GM12878 (cell line): ENCODE results near the gene PLPP7. TPM values are rescaled to one million over a fixed set of nuclear protein-coding genes. Genes with fewer than 3 reads are reported as not detected.

Source experiments
- ATAC-seq: fragments of 200-7000 bp; cut with Tn5 transposase; 3 replicates; pipeline ENCODE4 v1.9.1; 2020; ENCODE audit warnings: mild to moderate bottlenecking, moderate library complexity
- BruUV-seq: library from RNA; stranded (reverse); fragments of 400-500 nt; replicated peaks from 2 replicates; lab custom pipeline; 2021; lab: Mats Ljungman, UMichigan
- CTCF ChIA-PET: fragments of 300-600 bp; sonication (Branson Sonifier 250); formaldehyde crosslinking; extraction: SDS; loops from one replicate; lab custom pipeline; 2021; ENCODE audit warnings: inconsistent platforms; lab: Yijun Ruan, JAX
- POLR2A ChIA-PET: fragments of 350-600 bp; formaldehyde crosslinking; extraction: SDS; loops from one replicate; lab custom pipeline; 2021; ENCODE audit warnings: inconsistent platforms; lab: Charles Lee
- RAD21 ChIA-PET: fragments of 300-600 bp; sonication (Branson Sonifier 250); formaldehyde crosslinking; loops from one replicate; lab custom pipeline; 2023; ENCODE audit warnings: antibody characterized with exemption; ENCODE audit not compliant: unreplicated experiment; lab: Charles Lee
- SMC1A ChIA-PET: fragments of 300-600 bp; sonication (Branson Sonifier 250); formaldehyde crosslinking; loops from one replicate; lab custom pipeline; 2023; ENCODE audit not compliant: unreplicated experiment, uncharacterized antibody; lab: Charles Lee
- DNase-seq: peaks from one replicate; pipeline ENCODE4 v3.0.0-alpha.2; 2011; ENCODE audit warnings: low read depth, low spot score
- FAIRE-seq: peaks from 3 replicates; lab custom pipeline; 2011; peaks lifted over from hg19 to GRCh38; lab: Jason Lieb, UNC
- H2AFZ ChIP-seq: 2 replicates; pipeline ENCODE4 v1.6.0; 2011; ENCODE audit warnings: low read depth, low read length, control low read depth; ENCODE audit not compliant: control insufficient read depth
- H3K27ac ChIP-seq: 2 replicates; pipeline ENCODE4 v1.5.1; 2011; ENCODE audit warnings: control low read depth; ENCODE audit not compliant: control insufficient read depth, insufficient read depth
- H3K27me3 ChIP-seq, 2 experiments: replicated peaks in 1 of 2; 2 replicates each; pipeline versions ENCODE4 v1.6.0 to v1.6.1; 2011; ENCODE audit warnings: low read length in 1 of 2; ENCODE audit not compliant: control insufficient read depth in 2 of 2, insufficient read depth in 2 of 2
- H3K36me3 ChIP-seq, 2 experiments: 2 replicates each; pipeline ENCODE4 v1.5.1; 2011; ENCODE audit warnings: low read length in 1 of 2; ENCODE audit not compliant: control insufficient read depth in 2 of 2, insufficient read depth in 2 of 2
- H3K4me1 ChIP-seq: 2 replicates; pipeline ENCODE4 v1.6.1; 2011; ENCODE audit warnings: mild to moderate bottlenecking, low read length, moderate library complexity, mixed read lengths; ENCODE audit not compliant: control insufficient read depth, insufficient read depth
- H3K4me2 ChIP-seq: 2 replicates; pipeline ENCODE4 v1.6.0; 2011; ENCODE audit warnings: control low read depth; ENCODE audit not compliant: control insufficient read depth, insufficient read depth
- H3K4me3 ChIP-seq: fragments of 200-600 bp; sonication (generic); 2 replicates; pipeline ENCODE4 v1.5.1; 2016
- H3K79me2 ChIP-seq: 2 replicates; pipeline ENCODE4 v1.6.0; 2011; ENCODE audit warnings: low read length; ENCODE audit not compliant: control insufficient read depth, insufficient read depth
- H3K9ac ChIP-seq: 2 replicates; pipeline ENCODE4 v1.8.0; 2011; ENCODE audit warnings: low read length, control low read depth, mixed read lengths; ENCODE audit not compliant: control insufficient read depth, insufficient read depth
- H3K9me3 ChIP-seq: replicated peaks from 3 replicates; pipeline ENCODE4 v1.5.1; 2011; ENCODE audit warnings: mild to moderate bottlenecking, low read length; ENCODE audit not compliant: control insufficient read depth, insufficient read depth
- H4K20me1 ChIP-seq: 2 replicates; pipeline ENCODE4 v1.6.0; 2011; ENCODE audit not compliant: control insufficient read depth, insufficient read depth
- KLF5 ChIP-seq: fragments of 450-650 bp; IDR thresholded peaks from 2 replicates; pipeline ENCODE4 v1.6.1; 2014; ENCODE audit warnings: mild to moderate bottlenecking; ENCODE audit not compliant: partially characterized antibody
- STAT3 ChIP-seq: IDR thresholded peaks from 2 replicates; pipeline ENCODE4 v1.6.1; 2011; ENCODE audit warnings: low read depth, low read length, improper control_type of control experiment
- WGBS: methylation state at CpG from one replicate; pipeline ENCODE4 v1.1.6; 2016; ENCODE audit warnings: low lambda C conversion rate; ENCODE audit not compliant: insufficient replicate concordance, insufficient coverage; ENCODE audit errors: missing lambda C conversion rate; 5-methylcytosine and 5-hydroxymethylcytosine counted together
- in situ Hi-C: fragments of 300-500 bp; cut with MboI; formaldehyde crosslinking; loops from 9 replicates; pipeline ENCODE4 v1.14.3; 2018; ENCODE audit warnings: mixed read lengths
- intact Hi-C: fragments of 100-400 bp; cut with micrococcal nuclease; formaldehyde crosslinking; loops from one replicate; pipeline ENCODE4 v1.14.2; 2022; ENCODE audit not compliant: unreplicated experiment
- polyA plus RNA-seq, 11 experiments: library from polyadenylated mRNA; depleted of rRNA in 4 of 11; unstranded in 6 of 11; stranded (reverse) in 5 of 11; fragments of >200 nt; fragmentation: Nextera tagmentation in 4 of 11; fragmentation: Illumina TruSeq in 1 of 11; extraction: Ambion mirVana in 4 of 11; extraction: Trizol in 1 of 11; gene quantifications; 1 replicate in 1 of 11; 2 replicates in 10 of 11; pipeline versions ENCODE4 v1.2.1 to v1.2.3, GENCODE V29; 2011 to 2016; ENCODE audit warnings: inconsistent platforms in 2 of 11, missing spikeins in 2 of 11, low read depth in 1 of 11
- total RNA-seq, 4 experiments: library from RNA; depleted of rRNA in 3 of 4; stranded (reverse); fragments of >200 nt in 3 of 4; fragmentation: Illumina TruSeq in 1 of 4; extraction: Trizol in 1 of 4; gene quantifications; 2 replicates each; pipeline versions ENCODE4 v1.2.1 to v1.2.3, GENCODE V29; 2013 to 2021
- TF ChIP-seq, protein P1 (sequence below), 3 experiments: IDR thresholded peaks in 2 of 3; conservative IDR thresholded peaks in 1 of 3; 2 replicates each; pipeline ENCODE4 v1.5.1; 2011; ENCODE audit warnings: low read depth in 3 of 3, low read length in 3 of 3, mild to moderate bottlenecking in 3 of 3, control low read depth in 2 of 3, moderate library complexity in 2 of 3, inconsistent platforms in 1 of 3, mixed read lengths in 1 of 3; ENCODE audit not compliant: control insufficient read depth in 2 of 3, insufficient read depth in 1 of 3; ENCODE audit errors: extremely low read depth in 1 of 3
- TF ChIP-seq, protein P2 (sequence below): IDR thresholded peaks from 2 replicates; pipeline ENCODE4 v1.6.1; 2012; ENCODE audit warnings: mild to moderate bottlenecking, low read depth, low read length

Gene PLPP7
- total and polyA plus RNA-seq, 10 of the 15 experiments (the other 5 are each of a cell fraction or from before 2014, with no cell fraction given), result 0.05 to 1.0 (median 0.40) TPM; not detected in 3

DNA sequence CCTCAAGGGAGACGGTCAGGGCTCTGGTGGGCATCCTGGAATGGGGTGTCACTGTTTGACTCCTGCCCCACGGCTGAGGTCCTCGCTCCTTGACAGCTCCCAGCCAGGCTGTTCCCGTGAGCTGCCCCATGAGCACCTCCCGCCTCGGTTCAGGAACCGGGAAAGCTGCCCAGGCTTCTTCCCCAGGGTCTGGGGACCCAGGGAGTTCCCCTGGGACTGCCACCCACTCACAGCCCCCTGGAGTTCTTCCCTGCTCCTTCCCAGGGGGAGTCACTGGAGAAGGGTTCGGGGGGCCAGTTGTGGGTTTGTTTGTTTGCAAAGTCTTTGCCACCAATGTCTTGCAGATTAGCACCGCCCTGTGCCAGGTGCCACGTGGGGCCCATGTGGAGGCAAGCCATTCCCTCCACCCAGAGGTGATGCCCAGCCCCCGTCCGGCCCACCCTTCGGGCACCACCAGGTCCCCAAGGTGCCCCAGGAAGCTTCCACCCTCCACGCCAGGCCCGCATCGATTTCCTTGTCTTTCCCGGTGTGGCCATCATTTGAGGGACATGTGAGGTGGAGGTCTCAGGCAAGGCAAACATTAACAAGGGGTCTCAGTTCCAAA lies 1.3 kb downstream of the PLPP7 start (continued):
- TF ChIP-seq KLF5 (no peak), STAT3 (no peak)
- TF ChIP-seq, protein P1, sequence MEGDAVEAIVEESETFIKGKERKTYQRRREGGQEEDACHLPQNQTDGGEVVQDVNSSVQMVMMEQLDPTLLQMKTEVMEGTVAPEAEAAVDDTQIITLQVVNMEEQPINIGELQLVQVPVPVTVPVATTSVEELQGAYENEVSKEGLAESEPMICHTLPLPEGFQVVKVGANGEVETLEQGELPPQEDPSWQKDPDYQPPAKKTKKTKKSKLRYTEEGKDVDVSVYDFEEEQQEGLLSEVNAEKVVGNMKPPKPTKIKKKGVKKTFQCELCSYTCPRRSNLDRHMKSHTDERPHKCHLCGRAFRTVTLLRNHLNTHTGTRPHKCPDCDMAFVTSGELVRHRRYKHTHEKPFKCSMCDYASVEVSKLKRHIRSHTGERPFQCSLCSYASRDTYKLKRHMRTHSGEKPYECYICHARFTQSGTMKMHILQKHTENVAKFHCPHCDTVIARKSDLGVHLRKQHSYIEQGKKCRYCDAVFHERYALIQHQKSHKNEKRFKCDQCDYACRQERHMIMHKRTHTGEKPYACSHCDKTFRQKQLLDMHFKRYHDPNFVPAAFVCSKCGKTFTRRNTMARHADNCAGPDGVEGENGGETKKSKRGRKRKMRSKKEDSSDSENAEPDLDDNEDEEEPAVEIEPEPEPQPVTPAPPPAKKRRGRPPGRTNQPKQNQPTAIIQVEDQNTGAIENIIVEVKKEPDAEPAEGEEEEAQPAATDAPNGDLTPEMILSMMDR (IDR thresholded peaks at IDR 0.05 in 2 of 3, conservative IDR thresholded peaks at IDR 0.05 in 1 of 3; ENCODE audit: control insufficient read depth in 2 of 3, extremely low read depth in 1 of 3, insufficient read depth in 1 of 3, low read depth in 3 of 3, low read length in 3 of 3), result no peak

DNA sequence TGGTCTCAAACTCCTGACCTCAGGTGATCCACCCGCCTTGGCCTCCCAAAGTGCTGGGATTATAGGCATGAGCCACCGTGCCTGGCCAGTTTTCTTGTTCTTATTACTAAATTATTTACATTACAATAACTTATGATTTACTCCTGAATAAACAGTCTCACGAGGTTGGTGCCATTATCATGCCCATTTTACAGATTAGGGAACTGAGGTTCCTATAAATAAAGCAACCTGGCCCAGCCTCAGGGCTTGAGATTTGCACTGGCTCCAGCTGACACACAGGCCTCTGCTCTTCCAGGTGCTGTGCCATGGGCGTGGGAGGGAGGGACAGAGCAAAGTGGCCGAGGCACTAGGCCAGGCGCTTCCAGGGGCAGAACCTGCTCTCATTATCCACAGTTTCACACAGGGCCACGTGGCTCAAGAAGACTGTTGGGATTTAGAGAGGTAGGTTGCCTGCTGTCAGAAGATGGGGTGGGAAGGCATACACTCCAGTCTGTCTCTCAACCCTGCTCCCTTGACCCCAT lies 2.3 kb downstream of the PLPP7 start:
- ChIA-PET POLR2A (interaction anchor here (0.7 kb wide), 2 partner anchors 63 to 187 kb away, joined by 3 to 4 read pairs; no protein-coding TSS in a partner anchor), CTCF (interaction anchor here (1.1 to 1.9 kb wide), 3 partner anchors 112 to 245 kb away, joined by 3 to 4 read pairs (median 4); no protein-coding TSS in a partner anchor), SMC1A (interaction anchor here (0.8 to 1.4 kb wide), 4 partner anchors 12 to 112 kb away, joined by 3 to 4 read pairs (median 3); no protein-coding TSS in a partner anchor), RAD21 (interaction anchor here (1.3 kb wide), 1 partner anchor 45 kb away, joined by 3 read pairs; no protein-coding TSS in a partner anchor)
- TF ChIP-seq, protein P2, sequence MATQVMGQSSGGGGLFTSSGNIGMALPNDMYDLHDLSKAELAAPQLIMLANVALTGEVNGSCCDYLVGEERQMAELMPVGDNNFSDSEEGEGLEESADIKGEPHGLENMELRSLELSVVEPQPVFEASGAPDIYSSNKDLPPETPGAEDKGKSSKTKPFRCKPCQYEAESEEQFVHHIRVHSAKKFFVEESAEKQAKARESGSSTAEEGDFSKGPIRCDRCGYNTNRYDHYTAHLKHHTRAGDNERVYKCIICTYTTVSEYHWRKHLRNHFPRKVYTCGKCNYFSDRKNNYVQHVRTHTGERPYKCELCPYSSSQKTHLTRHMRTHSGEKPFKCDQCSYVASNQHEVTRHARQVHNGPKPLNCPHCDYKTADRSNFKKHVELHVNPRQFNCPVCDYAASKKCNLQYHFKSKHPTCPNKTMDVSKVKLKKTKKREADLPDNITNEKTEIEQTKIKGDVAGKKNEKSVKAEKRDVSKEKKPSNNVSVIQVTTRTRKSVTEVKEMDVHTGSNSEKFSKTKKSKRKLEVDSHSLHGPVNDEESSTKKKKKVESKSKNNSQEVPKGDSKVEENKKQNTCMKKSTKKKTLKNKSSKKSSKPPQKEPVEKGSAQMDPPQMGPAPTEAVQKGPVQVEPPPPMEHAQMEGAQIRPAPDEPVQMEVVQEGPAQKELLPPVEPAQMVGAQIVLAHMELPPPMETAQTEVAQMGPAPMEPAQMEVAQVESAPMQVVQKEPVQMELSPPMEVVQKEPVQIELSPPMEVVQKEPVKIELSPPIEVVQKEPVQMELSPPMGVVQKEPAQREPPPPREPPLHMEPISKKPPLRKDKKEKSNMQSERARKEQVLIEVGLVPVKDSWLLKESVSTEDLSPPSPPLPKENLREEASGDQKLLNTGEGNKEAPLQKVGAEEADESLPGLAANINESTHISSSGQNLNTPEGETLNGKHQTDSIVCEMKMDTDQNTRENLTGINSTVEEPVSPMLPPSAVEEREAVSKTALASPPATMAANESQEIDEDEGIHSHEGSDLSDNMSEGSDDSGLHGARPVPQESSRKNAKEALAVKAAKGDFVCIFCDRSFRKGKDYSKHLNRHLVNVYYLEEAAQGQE, result no peak
- no peak for TF ChIP-seq KLF5
- in situ Hi-C loops (no loop called here), intact Hi-C loops (no loop called here)
- Histone ChIP-seq H3K27ac (no peak overlapping the region), H3K4me1 (no peaks in the 10 kb centered on the region), H3K9me3 (no peaks in the 10 kb centered on the region), H3K36me3 (no peaks in the 10 kb centered on the region), H3K27me3 (no peaks in the 10 kb centered on the region), H3K4me3 (no peak overlapping the region), H4K20me1 (no peaks in the 10 kb centered on the region; the same call in 1 of the 2 replicates), H3K4me2 (no peak overlapping the region), H2AFZ (no peak overlapping the region), H3K9ac (no peak overlapping the region), H3K79me2 (no peaks in the 10 kb centered on the region)
- FAIRE-seq (no peak), DNase-seq (no peak), ATAC-seq (no peak)
- WGBS, result 37% methylated on average over 7 of the region's 7 CpGs
- BruUV-seq, result no TSS peak
